HG03108 (cell line): ENCODE results near the gene ZNF318.

Source experiments
- ATAC-seq: cut with Tn5 transposase; IDR thresholded peaks from one replicate; pipeline ENCODE4 v1.9.1; 2021; ENCODE audit warnings: moderate library complexity; ENCODE audit not compliant: unreplicated experiment

ZNF318 gene

GRCh38 chr6:43301081-43301870 lies 68.2 kb downstream of the ZNF318 start:
- ATAC-seq: no peak

- ATAC-seq: no peak
Observed at GRCh38 chr6:43299338-43300293, 69.8 kb downstream of the ZNF318 start.

- ATAC-seq: no peak
Observed at GRCh38 chr6:43298565-43299337, 70.7 kb downstream of the ZNF318 start.

- ATAC-seq: no peak
Observed at GRCh38 chr6:43297644-43298564, 71.5 kb downstream of the ZNF318 start, which contains the start of gene SLC22A7. Gene SLC22A7, plus strand, starts transcription at chr6:43298260. Its CDS starts 99 bp downstream, at chr6:43298359.

- no peak for ATAC-seq
Observed at GRCh38 chr6:43296780-43297497, 72.5 kb downstream of the ZNF318 start.

- ATAC-seq: no peak
Observed at GRCh38 chr6:43295456-43295855, 74.0 kb downstream of the ZNF318 start.

- no peak for ATAC-seq
Observed at GRCh38 chr6:43294536-43294935, 74.9 kb downstream of the ZNF318 start.

- ATAC-seq: no peak
Observed at GRCh38 chr6:43293698-43294097, 75.7 kb downstream of the ZNF318 start.

GRCh38 chr6:43292763-43293318 lies 76.6 kb downstream of the ZNF318 start:
- no peak for ATAC-seq

GRCh38 chr6:43292341-43292740 lies 77.1 kb downstream of the ZNF318 start:
- ATAC-seq: no peak

GRCh38 chr6:43291708-43292107 lies 77.7 kb downstream of the ZNF318 start:
- no peak for ATAC-seq

- no peak for ATAC-seq
Observed at GRCh38 chr6:43290905-43291355, 78.5 kb downstream of the ZNF318 start.

GRCh38 chr6:43290339-43290904 lies 79.0 kb downstream of the ZNF318 start:
- no peak for ATAC-seq

- no peak for ATAC-seq
Observed at GRCh38 chr6:43287717-43288679, 81.4 kb downstream of the ZNF318 start.

- ATAC-seq: no peak
Observed at GRCh38 chr6:43286980-43287716, 82.3 kb downstream of the ZNF318 start.

- no peak for ATAC-seq
Observed at GRCh38 chr6:43286456-43286979, 82.9 kb downstream of the ZNF318 start.
